ENCODE results near the gene FAM24B.

- TF ChIP-seq POLR2A (IDR thresholded peaks at IDR 0.05; ENCODE audit: low read length) (no peak), GATA1 (IDR thresholded peaks at IDR 0.05; ENCODE audit: low read depth, low read length) (no peak)
These were observed 64.9 kb downstream of the FAM24B start for GRCh38 chr10:122814493-122814892.

Measured in erythroblast (primary cell).